Measurements from ENCODE around the gene RGR.

The RGR gene

DNA sequence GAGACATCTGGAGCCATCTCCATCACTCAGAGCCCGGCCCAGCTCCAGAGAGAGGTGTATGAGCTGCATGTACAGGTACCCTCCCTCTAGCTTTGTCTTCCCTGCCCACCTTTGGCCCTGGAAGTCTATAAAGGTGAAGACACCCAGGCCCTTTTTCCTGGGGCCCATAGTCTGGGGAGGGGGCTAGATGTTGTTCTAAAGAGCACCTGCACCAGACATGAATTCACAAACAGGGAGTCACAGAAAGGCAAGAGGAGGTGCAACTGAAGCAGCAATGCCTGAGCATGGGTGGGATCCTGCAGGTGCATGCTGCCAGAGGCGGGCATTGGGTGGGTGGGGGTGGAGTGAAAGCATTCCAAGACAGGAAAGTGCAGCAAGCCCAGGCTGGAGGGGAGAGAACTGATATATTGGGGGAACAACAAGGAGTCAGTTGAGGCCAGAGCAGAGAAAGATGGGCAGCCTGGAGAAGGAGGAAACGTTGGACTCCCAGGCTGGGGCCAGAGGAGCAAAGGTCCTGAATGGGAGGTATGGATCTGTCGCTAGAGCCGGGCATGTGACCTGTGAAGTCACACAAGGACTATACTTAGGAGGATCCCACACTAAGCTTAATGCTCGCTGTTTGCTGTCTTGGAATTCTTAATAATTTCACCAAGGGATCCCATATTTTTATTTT is 38.9 kb upstream of the RGR start:
- H3K4me3 ChIP-seq (ENCODE audit: control insufficient read depth, low read depth, low read length) = no peak overlapping the region
- DNase-seq (ENCODE audit: low read depth) = no peak
- TF ChIP-seq, protein P1, sequence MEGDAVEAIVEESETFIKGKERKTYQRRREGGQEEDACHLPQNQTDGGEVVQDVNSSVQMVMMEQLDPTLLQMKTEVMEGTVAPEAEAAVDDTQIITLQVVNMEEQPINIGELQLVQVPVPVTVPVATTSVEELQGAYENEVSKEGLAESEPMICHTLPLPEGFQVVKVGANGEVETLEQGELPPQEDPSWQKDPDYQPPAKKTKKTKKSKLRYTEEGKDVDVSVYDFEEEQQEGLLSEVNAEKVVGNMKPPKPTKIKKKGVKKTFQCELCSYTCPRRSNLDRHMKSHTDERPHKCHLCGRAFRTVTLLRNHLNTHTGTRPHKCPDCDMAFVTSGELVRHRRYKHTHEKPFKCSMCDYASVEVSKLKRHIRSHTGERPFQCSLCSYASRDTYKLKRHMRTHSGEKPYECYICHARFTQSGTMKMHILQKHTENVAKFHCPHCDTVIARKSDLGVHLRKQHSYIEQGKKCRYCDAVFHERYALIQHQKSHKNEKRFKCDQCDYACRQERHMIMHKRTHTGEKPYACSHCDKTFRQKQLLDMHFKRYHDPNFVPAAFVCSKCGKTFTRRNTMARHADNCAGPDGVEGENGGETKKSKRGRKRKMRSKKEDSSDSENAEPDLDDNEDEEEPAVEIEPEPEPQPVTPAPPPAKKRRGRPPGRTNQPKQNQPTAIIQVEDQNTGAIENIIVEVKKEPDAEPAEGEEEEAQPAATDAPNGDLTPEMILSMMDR (conservative IDR thresholded peaks at IDR 0.05; ENCODE audit: control insufficient read depth, insufficient read depth, low read depth, low read length) = no peak

DNA sequence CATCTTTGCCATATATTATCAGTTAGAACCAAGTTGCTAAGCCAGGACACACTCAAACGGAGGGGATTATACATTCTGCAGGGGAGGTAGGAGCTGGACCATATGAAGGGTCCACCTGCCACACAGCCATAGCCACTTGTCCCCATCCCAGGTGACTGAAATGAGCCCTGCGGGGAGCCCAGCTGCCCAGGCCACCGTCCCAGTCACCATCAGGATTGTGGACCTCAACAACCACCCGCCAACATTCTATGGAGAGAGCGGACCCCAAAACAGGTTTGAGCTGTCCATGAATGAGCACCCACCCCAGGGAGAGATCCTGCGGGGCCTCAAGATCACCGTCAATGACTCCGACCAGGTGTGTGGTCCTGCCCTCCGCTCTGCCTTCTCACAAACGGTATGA is 36.8 kb upstream of the RGR start:
- no peak for DNase-seq (ENCODE audit: low read depth)
- TF ChIP-seq, protein P1 (conservative IDR thresholded peaks at IDR 0.05; ENCODE audit: control insufficient read depth, insufficient read depth, low read depth, low read length) = no peak
- no peak overlapping the region for H3K4me3 ChIP-seq (ENCODE audit: control insufficient read depth, low read depth, low read length)

DNA sequence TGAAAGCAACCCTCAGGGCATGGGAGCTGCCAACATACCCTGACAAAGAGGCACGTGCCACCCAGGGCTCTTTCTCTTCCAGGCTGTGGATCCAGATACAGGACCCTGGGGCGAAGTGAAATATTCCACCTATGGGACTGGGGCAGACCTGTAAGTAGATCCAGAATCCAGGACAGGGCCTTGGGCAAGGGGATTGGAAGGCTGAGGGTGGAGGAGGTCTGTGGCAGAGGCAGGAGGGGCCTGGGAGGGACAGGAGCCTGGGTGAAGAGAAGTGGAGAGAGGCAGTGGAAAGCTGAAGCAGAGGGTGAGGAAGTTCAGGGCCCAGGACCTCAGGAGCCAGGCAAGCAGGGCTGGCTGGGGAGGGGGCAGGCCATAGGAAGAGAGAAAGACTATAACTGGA is 33.3 kb upstream of the RGR start:
- no peak overlapping the region for H3K4me3 ChIP-seq (ENCODE audit: control insufficient read depth, low read depth, low read length)
- DNase-seq (ENCODE audit: low read depth) = no peak
- TF ChIP-seq, protein P1 (conservative IDR thresholded peaks at IDR 0.05; ENCODE audit: control insufficient read depth, insufficient read depth, low read depth, low read length) = no peak

DNA sequence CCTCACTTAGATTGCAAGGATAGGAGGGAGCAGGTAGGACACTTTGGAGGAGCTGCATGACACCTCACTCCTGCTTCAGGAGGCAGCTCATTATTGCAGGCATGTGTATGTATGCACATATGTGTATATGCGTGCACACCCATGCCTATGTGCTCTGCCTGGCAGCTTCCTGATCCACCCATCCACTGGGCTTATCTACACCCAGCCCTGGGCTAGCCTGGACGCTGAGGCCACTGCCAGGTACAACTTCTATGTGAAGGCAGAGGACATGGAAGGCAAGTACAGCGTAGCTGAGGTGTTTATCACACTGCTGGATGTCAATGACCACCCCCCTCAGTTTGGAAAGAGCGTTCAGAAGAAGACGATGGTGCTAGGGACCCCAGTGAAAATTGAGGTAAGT is 32.8 kb upstream of the RGR start:
- TF ChIP-seq, protein P1 (conservative IDR thresholded peaks at IDR 0.05; ENCODE audit: control insufficient read depth, insufficient read depth, low read depth, low read length) = no peak
- H3K4me3 ChIP-seq (ENCODE audit: control insufficient read depth, low read depth, low read length) = no peak overlapping the region
- no peak for DNase-seq (ENCODE audit: low read depth)

DNA sequence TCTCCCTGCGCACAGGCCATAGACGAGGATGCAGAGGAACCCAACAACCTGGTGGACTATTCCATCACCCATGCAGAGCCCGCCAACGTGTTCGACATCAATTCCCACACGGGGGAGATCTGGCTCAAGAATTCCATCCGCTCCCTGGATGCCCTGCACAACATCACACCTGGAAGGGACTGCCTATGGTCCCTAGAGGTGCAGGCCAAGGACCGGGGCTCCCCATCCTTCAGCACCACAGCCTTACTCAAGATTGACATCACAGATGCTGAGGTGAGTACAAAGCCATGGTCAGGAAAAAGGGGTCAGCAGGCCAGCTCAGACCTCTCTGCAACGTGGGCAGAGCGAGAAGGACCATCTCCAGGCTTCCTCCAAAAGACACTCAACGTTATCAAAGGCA is 31.8 kb upstream of the RGR start:
- TF ChIP-seq, protein P1 (conservative IDR thresholded peaks at IDR 0.05; ENCODE audit: control insufficient read depth, insufficient read depth, low read depth, low read length) = no peak
- H3K4me3 ChIP-seq (ENCODE audit: control insufficient read depth, low read depth, low read length) = no peak overlapping the region
- no peak for DNase-seq (ENCODE audit: low read depth)

DNA sequence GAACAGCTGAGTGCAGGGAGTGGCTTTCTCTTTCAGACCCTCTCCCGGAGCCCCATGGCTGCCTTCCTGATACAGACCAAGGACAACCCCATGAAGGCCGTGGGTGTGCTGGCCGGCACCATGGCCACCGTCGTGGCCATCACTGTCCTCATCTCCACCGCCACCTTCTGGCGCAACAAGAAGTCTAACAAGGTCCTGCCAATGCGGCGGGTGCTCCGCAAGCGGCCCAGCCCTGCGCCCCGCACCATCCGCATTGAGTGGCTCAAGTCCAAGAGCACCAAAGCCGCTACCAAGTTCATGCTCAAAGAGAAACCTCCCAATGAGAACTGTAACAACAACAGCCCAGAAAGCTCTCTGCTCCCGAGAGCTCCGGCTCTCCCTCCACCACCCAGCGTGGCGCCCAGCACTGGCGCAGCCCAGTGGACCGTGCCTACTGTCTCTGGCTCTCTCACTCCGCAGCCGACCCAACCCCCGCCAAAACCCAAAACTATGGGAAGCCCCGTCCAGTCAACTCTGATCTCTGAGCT is 30.7 kb upstream of the RGR start:
- no peak for DNase-seq (ENCODE audit: low read depth)
- no peak overlapping the region for H3K4me3 ChIP-seq (ENCODE audit: control insufficient read depth, low read depth, low read length)

More for the DNA sequence above, 30.7 kb upstream of the RGR start:
- TF ChIP-seq, protein P1 (conservative IDR thresholded peaks at IDR 0.05; ENCODE audit: control insufficient read depth, insufficient read depth, low read depth, low read length) = no peak

Measured in fibroblast of mammary gland (primary cell).